ENCODE data around the gene OSBPL6. TPM values are rescaled to one million over a fixed set of nuclear protein-coding genes. Genes with fewer than 3 reads are reported as not detected.
"Not testable (repeated sequence)": the region's sequence is repeated elsewhere in the genome, so short reads cannot be mapped to it uniquely, and the experiment has no call there.

Gene OSBPL6
- total RNA-seq, 1 experiment from 2014 or later = 3.4 TPM

DNA sequence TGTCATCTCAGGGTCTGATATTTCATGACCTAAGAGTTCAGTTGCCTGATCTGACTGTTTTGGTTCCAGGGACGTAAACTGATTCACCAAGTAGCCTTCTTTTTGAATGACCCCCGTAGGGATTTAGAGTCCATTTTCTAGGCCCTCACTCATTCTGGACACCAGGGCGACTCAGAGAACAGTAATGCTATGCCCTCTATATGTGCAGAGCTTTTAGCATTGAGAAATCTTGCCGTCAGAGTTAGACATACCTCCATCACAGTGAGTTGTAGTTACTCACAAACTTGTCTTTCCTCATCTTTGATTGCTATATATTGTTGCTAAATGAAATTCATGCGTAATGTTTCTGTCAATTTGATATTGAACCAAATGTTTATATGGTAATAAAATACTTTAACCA lies 92.3 kb downstream of the OSBPL6 start:
- no peak for DNase-seq (ENCODE audit: low spot score)
- in situ Hi-C loops (cut with HindIII; ENCODE audit: low sequenced_read_pairs) = no loop called here

DNA sequence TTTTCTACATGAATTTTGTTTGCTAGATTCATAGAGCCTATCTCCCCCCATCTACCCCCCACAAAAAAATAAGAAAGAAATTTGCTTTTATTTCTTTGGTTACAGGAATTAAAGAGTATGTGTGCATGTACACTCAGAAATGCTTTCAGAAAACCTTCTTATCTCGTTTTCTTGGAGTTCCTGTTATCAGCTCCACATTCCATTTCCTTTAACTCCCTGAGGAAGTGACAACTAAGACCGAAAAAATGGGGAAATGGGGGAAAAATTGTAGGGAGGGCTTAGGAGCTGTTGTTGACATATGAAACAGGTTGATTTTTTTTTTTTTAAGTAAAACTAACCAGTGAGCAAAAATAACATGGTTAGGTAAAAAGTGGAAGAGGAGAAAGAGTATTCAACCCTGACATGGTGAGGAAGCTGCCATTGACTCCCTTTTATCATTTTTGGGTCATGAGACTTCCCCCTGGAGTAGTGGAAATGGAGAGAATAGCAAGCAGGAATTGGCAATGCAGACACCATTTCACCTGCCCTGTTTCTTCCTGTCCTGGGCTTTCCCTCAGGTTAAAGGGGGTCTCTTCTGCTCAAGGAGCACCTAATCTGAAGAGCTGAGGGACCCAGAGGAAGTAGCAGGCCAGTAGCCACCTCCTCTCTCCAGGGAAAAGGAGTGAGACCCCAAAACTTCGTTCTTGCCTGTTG lies 93.5 kb downstream of the OSBPL6 start:
- DNase-seq (ENCODE audit: low spot score) = no peak
- in situ Hi-C loops (cut with HindIII; ENCODE audit: low sequenced_read_pairs) = no loop called here

DNA sequence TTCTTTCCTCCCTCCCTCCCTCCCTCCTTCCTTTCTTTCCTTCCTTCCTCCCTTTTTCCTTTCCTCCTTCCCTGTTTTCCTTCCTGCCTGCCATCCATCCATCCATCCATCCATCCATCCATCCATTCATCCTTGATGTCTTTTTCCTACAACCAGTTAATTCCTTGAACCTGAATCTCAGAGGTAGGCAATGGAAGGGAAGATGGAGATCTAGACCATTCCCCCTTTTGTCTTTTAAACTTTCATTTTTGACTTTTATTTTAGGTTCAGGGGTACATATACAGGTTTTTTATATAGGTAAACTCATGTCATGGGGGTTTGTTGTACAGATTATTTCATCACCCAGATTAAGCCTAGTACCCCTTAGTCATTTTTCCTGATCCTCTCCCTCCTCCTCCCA lies 97.4 kb downstream of the OSBPL6 start:
- no peak for DNase-seq (ENCODE audit: low spot score)

DNA sequence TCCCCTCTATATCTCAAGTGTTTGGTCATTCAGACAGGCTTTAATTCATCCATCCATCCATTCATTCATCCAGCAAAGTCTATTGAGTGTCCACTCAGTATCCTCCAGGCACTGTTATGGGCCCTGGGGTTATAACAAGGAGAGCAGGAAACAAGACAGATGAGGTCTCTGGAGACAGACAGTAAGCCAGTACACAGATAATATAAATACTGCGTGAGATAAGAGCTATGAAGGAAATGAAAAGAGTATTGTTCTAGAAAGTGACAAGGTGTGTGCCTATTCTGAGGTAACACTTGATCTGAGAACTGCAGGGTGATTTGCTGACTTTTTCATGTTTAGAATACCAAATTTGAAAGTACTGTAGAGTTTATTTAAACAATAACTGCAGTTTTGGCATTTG lies 98.3 kb downstream of the OSBPL6 start:
- in situ Hi-C loops (cut with HindIII; ENCODE audit: low sequenced_read_pairs) = no loop called here
- DNase-seq (ENCODE audit: low spot score) = no peak

More for the DNA sequence above, 97.4 kb downstream of the OSBPL6 start:
- in situ Hi-C loops (cut with HindIII; ENCODE audit: low sequenced_read_pairs) = no loop called here

DNA sequence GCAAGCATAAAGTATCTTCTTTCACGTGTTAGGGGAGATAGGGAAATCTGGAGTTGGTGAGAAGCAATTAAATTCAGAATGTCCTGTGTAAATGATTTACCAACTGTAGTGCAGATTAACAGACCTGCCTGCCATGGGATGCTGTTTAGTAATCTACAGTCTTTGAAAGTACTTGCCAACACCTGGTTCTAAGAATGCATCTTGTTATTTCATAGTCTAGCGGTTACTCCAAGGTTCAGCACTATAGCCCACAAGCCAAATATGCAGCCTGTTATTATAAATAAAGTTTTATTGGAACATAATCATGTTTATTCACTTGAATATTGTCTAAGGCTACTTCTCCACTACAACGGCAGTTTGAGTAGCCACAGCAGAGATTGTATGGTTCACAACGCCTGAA lies 100.8 kb downstream of the OSBPL6 start:
- in situ Hi-C loops (cut with HindIII; ENCODE audit: low sequenced_read_pairs) = no loop called here
- no peak for DNase-seq (ENCODE audit: low spot score)

DNA sequence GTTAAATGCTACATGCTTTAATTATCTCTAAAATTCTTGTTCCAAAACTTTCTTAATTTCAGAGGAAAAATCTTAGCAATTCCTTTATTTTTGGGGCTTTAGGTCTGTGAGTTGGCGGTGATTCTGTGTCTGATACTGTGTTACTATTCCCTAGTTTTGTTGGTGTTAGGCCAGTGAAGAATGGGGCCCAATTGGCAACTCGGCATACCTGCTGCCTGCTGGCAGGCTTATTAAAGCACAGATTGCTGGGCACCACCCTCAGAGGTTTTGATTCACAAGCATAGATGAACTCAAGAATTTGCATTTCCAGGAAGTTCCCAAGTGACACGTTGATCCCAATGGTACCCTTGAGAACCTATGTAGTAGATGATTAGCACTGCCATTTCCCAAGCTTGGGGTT lies 101.6 kb downstream of the OSBPL6 start:
- in situ Hi-C loops (cut with HindIII; ENCODE audit: low sequenced_read_pairs) = no loop called here
- DNase-seq (ENCODE audit: low spot score) = peak; percentile 90

DNA sequence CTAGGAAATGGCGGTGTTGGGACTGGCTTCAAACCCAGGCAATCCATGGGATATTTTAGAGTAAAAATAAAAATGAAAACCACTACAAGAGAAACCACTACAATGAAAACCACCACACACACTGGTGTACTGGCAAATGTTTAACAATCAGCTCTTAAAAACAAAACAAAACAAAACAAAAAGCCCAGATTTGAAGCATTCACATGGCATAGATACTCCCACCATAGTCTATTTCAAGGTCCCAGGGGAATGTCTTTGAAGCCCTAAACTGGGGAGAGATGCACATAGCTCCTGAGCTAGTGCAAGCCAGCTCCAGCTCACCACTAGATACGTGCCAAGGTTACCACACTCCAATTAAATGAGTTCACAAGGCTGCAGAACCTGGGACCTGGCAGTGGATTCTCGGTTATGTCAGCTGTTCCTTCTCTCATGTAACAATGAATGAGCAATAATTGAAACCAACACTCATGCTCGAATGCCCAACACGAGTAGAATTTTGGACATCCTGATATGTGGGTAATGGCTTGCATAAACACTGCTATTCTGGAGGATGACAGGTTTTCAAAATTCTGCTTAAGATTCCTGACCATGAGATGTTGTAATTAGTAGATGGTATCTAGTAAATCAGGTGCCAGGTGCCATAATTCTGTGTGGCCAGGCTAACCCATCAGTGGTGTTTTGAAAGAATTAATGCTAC lies 102.2 kb downstream of the OSBPL6 start:
- in situ Hi-C loops (cut with HindIII; ENCODE audit: low sequenced_read_pairs) = no loop called here
- peak; percentile 66 for DNase-seq (ENCODE audit: low spot score)

DNA sequence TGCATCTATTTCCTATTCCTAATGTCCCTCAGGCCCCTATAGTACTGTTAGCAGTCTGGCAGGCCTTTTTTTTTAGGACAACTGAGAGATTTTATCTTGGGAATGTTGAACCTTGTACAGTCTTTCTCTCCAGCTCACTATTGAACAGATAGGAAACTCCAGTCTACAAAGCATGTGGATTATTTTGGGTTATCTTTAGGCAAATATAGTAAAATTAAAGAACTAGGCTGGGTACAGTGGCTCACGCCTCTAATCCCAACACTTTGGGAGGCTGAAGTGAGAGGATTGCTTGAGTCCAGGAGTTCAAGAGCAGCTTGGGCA lies 102.7 kb downstream of the OSBPL6 start:
- no peak for DNase-seq (ENCODE audit: low spot score)
- in situ Hi-C loops (cut with HindIII; ENCODE audit: low sequenced_read_pairs) = no loop called here

DNA sequence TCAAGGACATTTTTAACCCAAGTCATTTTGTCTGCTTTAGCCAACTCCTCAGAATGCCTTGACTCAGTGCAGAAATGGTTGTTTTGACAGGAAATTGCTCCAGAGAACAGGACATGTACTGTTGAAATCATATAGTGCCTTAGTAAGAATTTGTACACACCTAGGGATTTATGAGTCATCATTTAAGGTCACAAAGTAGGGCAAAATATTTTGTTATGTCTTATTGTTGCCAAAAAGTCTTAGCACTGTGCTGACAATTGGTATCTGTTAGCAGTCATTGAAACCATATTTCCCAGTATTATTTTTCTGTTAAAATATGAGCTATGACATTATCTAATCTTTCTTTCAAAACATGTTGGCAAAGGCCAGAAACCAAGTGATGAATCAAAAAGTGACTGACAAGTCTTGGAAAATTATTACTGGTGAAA lies 104.5 kb downstream of the OSBPL6 start:
- no peak for DNase-seq (ENCODE audit: low spot score)
- in situ Hi-C loops (cut with HindIII; ENCODE audit: low sequenced_read_pairs) = no loop called here

DNA sequence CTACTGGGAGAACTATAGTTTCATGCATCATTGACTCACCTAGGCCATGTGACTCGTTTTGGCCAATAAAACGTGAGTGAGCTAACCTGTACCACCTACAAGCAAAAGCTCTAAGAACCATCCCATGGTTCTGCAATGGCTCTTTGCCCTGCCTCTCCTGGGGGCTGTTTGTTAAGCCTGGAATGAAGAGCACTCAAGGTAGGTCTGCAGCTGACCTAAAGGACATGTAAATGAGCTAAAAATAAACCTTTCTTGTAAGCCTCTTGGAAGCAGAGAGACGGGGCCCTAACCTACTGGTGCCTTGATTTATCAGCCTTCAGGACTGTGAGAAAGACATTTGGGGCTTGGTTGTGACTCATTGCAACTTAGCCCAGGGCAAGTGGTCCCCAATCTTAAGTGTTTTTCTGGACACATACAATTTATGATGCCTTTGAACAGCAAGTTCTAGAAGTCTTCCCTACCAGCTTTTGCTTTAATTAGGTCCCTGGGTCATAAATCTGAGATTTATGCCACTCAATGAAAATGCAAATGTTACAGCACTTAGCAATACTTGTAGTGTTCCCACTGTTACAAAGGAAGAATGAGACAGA lies 107.4 kb downstream of the OSBPL6 start:
- in situ Hi-C loops (cut with HindIII; ENCODE audit: low sequenced_read_pairs) = no loop called here
- no peak for DNase-seq (ENCODE audit: low spot score)

DNA sequence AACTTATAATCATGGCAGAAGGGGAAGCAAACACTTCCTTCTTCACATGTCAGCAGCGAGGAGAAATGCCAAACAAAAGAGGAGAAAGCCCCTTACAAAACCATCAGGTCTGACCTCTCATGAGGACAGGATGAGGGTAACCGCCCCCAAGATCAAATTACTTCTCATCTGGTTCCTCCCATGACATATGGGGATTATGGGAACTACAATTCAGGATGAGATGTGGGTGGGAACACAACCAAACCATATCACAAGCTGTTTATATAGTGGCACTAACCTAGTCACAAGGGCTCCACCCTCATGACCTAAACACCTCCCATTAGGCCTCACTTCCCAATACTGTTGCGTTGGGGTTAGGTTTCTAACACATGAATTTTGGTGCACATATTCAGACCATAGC lies 110.0 kb downstream of the OSBPL6 start:
- no peak for DNase-seq (ENCODE audit: low spot score)
- in situ Hi-C loops (cut with HindIII; ENCODE audit: low sequenced_read_pairs) = no loop called here

DNA sequence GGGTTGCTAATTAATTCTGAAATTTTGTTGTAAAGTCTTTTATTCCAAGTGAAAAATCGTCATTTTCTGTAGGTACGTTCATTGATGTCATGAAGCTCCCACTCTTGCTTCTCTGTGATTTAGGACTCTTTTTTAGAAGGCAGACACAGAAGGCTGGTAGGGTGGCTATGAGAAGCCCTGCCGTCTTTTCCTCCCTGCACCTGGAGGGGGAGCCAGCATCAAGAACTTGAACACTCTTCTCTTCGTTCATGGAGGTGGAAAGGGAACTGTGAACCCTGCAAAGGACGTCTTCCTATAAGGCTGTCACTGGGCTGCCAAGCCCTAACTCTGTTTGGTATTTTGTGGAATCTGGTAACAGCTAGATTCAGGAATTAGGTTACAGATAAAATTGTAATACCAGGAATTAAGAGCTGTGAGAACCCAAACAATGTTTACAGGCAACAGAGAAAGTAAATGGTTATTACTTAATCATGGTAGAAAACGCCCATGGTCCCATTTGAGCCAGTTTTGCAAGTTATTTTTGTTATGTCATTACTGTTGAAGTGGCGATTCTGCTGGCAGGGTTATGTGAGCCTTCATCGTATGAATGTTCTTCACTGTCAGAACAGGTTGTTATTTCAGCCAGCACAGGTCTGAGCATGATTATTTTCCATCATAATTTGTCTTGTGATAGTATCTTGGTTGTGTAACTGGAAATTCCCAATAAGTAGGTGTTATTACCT lies 112.2 kb downstream of the OSBPL6 start:
- in situ Hi-C loops (cut with HindIII; ENCODE audit: low sequenced_read_pairs) = no loop called here
- DNase-seq (ENCODE audit: low spot score) = peak; percentile 16

DNA sequence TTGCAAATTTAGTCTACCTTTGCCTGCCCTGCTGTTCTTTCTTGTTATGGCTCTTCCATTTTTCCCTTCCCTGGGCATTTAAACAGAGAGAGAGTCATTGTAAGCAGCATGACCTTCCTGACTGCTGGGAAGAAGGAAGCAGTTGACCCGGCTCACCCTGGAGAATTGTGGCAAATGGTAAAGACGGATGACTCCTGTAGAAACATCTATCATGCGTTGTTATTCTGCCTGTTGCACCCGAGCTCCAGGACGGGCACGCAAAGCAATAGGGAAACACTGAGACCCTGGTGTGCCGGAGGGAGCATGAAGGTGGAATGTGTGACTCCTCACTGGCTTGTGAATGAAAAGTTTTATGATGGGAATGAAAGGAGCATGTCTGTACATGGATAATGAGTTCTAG lies 113.3 kb downstream of the OSBPL6 start:
- in situ Hi-C loops (cut with HindIII; ENCODE audit: low sequenced_read_pairs) = no loop called here
- DNase-seq (ENCODE audit: low spot score) = no peak

DNA sequence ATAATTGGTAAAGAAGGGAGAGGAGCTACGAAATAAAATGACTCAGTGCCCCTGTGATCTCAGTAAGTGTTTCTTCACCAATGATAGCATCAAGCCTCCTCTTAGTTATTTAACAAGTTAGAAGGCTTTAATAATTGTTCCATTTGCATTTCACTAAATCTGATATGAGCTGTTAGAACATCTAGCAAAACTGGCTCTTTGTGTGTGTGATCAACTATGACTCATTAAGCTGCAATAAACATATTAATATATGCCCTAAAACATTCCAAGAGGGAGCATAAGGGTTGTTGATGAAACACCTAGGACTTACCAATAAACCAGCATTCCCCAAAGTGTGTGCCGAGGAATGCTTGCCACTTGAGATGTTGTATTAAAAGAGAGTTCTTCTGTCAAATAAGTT lies 115.2 kb downstream of the OSBPL6 start:
- in situ Hi-C loops (cut with HindIII; ENCODE audit: low sequenced_read_pairs) = no loop called here
- DNase-seq (ENCODE audit: low spot score) = no peak

DNA sequence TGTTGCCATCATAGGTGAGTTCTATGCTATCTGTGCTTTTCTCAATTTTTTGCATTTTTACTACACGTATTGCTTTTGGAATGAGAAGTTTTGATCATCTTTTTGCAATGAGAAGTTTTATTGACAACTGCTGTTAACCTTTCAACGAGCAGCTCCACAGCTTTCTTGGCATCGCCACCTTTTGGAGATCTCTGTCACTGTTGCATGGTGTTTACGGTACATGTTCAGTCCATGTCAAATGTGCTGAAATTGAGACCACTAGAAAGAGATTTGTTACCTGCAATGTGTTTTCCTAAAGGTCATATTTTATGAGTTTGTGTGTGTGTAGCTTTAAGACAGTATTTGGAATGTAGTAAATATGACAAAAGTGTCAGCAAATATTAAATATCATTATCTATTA lies 120.8 kb downstream of the OSBPL6 start:
- in situ Hi-C loops (cut with HindIII; ENCODE audit: low sequenced_read_pairs) = no loop called here

DNA sequence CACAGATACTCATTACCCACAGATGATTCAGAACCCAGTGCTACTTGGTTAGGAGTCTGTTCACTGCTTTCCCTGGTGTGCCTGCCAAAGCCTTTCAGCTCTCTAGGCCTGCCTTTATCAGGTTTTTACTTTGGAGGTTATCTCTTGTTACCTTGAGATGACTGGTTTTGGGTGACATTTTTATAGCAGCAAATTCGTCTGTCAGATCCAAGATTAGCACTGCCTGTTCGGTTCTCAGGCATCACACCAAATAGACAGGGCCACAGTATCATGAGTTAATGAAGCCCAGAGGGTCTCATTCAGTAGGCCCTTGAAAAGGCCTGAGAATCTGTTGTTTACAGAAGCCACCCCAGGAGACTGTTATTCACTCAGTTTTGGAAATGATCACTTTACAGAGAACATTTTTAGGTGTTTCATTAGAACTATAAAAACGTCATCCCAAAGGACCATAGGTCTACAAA lies 121.2 kb downstream of the OSBPL6 start:
- no peak for DNase-seq (ENCODE audit: low spot score)
- in situ Hi-C loops (cut with HindIII; ENCODE audit: low sequenced_read_pairs) = no loop called here

More for the DNA sequence above, 120.8 kb downstream of the OSBPL6 start:
- no peak for DNase-seq (ENCODE audit: low spot score)

DNA sequence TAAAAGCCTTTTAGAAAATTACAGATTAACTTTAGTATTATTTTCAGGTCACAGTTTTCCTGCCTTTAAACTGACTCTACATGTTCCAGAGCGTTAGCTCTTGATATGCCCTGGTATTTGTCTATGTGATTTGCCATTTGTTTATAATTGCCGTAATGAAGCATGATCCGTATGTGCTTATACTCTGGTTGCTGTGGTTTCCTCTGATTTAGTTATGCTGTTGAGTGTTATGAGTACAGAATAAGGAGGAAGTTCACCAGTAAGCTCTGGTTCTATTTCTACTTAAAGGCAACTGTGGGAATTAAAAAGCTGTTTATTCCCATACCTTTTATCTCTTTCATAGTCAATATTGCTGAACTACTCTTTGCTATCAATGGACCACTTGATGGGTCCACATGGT lies 123.5 kb downstream of the OSBPL6 start:
- no peak for DNase-seq (ENCODE audit: low spot score)
- in situ Hi-C loops (cut with HindIII; ENCODE audit: low sequenced_read_pairs) = no loop called here

DNA sequence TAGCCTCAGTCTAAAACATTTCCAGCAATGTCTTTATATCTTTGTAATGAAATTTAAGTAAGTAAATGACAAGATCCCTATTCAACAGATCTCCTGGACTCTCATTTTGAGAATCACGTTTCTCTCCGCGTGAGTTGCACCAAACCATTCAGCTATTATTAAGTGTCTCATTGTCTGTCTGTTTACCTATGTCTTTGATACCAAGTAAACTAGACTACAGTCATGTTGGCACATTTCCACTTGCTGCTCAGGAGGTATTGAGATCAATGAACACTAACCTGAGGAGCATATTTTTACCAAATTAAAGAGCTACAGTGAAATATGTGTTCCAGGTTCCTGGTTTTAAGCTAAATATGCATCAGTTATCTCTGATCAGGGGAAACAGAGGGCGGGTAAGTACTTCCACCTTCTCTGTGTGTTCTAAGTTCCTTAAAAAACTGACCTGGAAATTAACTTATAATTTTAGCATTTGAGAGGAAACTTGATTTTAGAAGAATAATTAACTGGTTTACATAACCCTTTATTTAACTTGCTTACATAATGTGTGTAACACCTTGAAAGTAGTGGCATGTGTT lies 125.8 kb downstream of the OSBPL6 start:
- DNase-seq (ENCODE audit: low spot score) = no peak
- in situ Hi-C loops (cut with HindIII; ENCODE audit: low sequenced_read_pairs) = no loop called here

DNA sequence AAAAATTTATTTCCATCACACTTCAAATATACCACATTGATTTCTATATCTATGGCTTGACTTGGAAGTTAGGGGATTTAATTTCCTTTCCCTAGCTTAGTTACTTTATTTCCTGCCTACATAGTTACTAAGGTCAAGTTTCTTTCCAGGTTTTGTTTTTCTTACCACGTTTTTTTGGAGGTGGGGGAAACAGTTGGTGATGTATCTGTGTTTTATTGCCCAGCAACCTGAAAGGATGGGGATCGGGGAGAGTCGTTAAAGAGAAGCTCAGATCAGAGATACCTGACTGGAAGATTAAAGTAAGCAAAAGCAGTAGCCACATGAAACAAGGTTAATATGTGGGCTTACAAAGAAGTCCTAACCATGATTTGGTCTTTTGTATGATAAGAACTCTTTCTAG lies 127.8 kb downstream of the OSBPL6 start:
- in situ Hi-C loops (cut with HindIII; ENCODE audit: low sequenced_read_pairs) = no loop called here
- no peak for DNase-seq (ENCODE audit: low spot score)

DNA sequence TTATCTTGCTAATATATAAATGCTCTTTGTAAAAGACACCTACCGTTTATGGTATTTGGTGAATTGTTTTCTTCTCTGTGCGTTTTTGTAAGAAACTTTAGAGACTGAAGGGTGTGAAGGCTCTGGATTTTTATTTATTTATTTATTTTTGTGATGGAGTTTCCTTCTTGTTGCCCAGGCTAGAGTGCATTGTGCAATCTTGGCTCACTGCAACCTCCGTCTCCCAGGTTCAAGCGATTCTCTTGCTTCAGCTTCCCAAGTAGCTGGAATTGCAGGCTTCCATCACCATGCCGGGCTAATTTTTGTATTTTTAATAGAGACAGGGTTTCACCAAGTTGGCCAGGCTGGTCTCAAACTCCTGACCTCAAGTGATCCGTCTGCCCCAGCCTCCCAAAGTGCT lies 129.0 kb downstream of the OSBPL6 start:
- in situ Hi-C loops (cut with HindIII; ENCODE audit: low sequenced_read_pairs); DNase-seq (ENCODE audit: low spot score): not testable (repeated sequence)

Data from G401 (cell line).